NCI-H1105 (cell line): ENCODE results near the gene NAALADL2.
"Not testable (repeated sequence)": the region's sequence is repeated elsewhere in the genome, so short reads cannot be mapped to it uniquely, and the experiment has no call there.

Experiments used
- DNase-seq: peaks from one replicate; lab custom pipeline; 2025; lab: John Stamatoyannopoulos, UW

NAALADL2 gene

GRCh38 chr3:175358935-175359334, 499.8 kb downstream of the NAALADL2 start:
- no peak for DNase-seq

GRCh38 chr3:175370426-175370825, 511.3 kb downstream of the NAALADL2 start:
- not testable (repeated sequence) for DNase-seq

- DNase-seq: not testable (repeated sequence)
Measured at GRCh38 chr3:175371187-175371586, 512.1 kb downstream of the NAALADL2 start.

- DNase-seq: no peak
Measured at GRCh38 chr3:175374705-175375104, 515.6 kb downstream of the NAALADL2 start.

GRCh38 chr3:175378348-175378747, 519.2 kb downstream of the NAALADL2 start:
- DNase-seq: no peak

GRCh38 chr3:175381685-175382084, 522.6 kb downstream of the NAALADL2 start:
- DNase-seq: no peak

GRCh38 chr3:175383371-175383770, 524.2 kb downstream of the NAALADL2 start:
- no peak for DNase-seq

GRCh38 chr3:175383813-175384212, 524.7 kb downstream of the NAALADL2 start:
- DNase-seq: no peak

GRCh38 chr3:175384569-175384968, 525.4 kb downstream of the NAALADL2 start:
- DNase-seq: no peak

GRCh38 chr3:175386630-175387029, 527.5 kb downstream of the NAALADL2 start:
- DNase-seq: no peak

- DNase-seq: no peak
Measured at GRCh38 chr3:175389560-175389959, 530.4 kb downstream of the NAALADL2 start.

- DNase-seq: no peak
Measured at GRCh38 chr3:175391601-175392000, 532.5 kb downstream of the NAALADL2 start.

- no peak for DNase-seq
Measured at GRCh38 chr3:175392653-175393052, 533.5 kb downstream of the NAALADL2 start.

GRCh38 chr3:175397372-175397771, 538.2 kb downstream of the NAALADL2 start:
- no peak for DNase-seq

- DNase-seq: no peak
Measured at GRCh38 chr3:175398676-175399075, 539.5 kb downstream of the NAALADL2 start.

- no peak for DNase-seq
Measured at GRCh38 chr3:175399156-175399840, 540.2 kb downstream of the NAALADL2 start.

GRCh38 chr3:175404027-175404426, 544.9 kb downstream of the NAALADL2 start:
- no peak for DNase-seq

GRCh38 chr3:175404621-175405020, 545.5 kb downstream of the NAALADL2 start:
- no peak for DNase-seq

GRCh38 chr3:175410251-175410650, 551.1 kb downstream of the NAALADL2 start:
- no peak for DNase-seq

GRCh38 chr3:175411405-175411804, 552.3 kb downstream of the NAALADL2 start:
- DNase-seq: no peak

GRCh38 chr3:175411946-175412345, 552.8 kb downstream of the NAALADL2 start:
- no peak for DNase-seq

- no peak for DNase-seq
Measured at GRCh38 chr3:175413926-175414325, 554.8 kb downstream of the NAALADL2 start.

GRCh38 chr3:175416600-175416999, 557.5 kb downstream of the NAALADL2 start:
- no peak for DNase-seq

- no peak for DNase-seq
Measured at GRCh38 chr3:175417426-175417825, 558.3 kb downstream of the NAALADL2 start.
